GM12874 (cell line): Measurements from ENCODE around the gene RGS1.

ENCODE experiments used
- CTCF ChIP-seq: IDR thresholded peaks from 2 replicates; pipeline ENCODE4 v1.5.1; 2011; ENCODE audit warnings: low read depth, mild to moderate bottlenecking, control low read depth, low read length, moderate library complexity; ENCODE audit not compliant: insufficient read depth

Gene RGS1

GRCh38 chr1:192601143-192601542 is 25.6 kb downstream of the RGS1 start:
- TF ChIP-seq CTCF, result no peak

GRCh38 chr1:192601567-192601966 is 26.0 kb downstream of the RGS1 start:
- TF ChIP-seq CTCF, result no peak

- TF ChIP-seq CTCF, result no peak
Measured at GRCh38 chr1:192602757-192603156, 27.2 kb downstream of the RGS1 start.

- no peak for TF ChIP-seq CTCF
Measured at GRCh38 chr1:192603218-192603787, 27.7 kb downstream of the RGS1 start.

- no peak for TF ChIP-seq CTCF
Measured at GRCh38 chr1:192604979-192605620, 29.5 kb downstream of the RGS1 start.

GRCh38 chr1:192608671-192609070 is 33.1 kb downstream of the RGS1 start:
- TF ChIP-seq CTCF, result no peak

- TF ChIP-seq CTCF, result no peak
Measured at GRCh38 chr1:192609110-192610079, 33.8 kb downstream of the RGS1 start.
